Measurements from ENCODE around the gene PTPRF. TPM values are rescaled to one million over a fixed set of nuclear protein-coding genes. Genes with fewer than 3 reads are reported as not detected.

The PTPRF gene
- total RNA-seq, 6 experiments from 2014 or later, result 97.1 to 252 (median 160) TPM

DNA sequence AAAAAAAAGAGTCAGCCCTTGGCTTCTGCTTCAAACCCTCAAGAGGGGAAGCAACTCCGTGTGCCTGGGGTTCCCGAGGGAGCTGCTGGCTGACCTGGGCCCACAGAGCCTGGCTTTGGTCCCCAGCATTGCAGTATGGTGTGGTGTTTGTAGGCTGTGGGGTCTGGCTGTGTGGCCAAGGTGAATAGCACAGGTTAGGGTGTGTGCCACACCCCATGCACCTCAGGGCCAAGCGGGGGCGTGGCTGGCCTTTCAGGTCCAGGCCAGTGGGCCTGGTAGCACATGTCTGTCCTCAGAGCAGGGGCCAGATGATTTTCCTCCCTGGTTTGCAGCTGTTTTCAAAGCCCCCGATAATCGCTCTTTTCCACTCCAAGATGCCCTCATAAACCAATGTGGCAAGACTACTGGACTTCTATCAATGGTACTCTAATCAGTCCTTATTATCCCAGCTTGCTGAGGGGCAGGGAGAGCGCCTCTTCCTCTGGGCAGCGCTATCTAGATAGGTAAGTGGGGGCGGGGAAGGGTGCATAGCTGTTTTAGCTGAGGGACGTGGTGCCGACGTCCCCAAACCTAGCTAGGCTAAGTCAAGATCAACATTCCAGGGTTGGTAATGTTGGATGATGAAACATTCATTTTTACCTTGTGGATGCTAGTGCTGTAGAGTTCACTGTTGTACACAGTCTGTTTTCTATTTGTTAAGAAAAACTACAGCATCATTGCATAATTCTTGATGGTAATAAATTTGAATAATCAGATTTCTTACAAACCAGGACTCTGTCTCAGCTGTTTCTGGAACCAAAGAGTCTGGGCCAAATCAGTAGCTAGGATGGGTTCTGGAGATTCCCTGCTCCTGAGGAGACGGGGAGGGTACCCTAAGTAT, 92.5 kb downstream of the PTPRF start:
- DNase-seq, result no peak
- Histone ChIP-seq H3K27ac (no peak overlapping the region), H3K9me3 (no peaks in the 10 kb centered on the region), H3K27me3 (no peaks in the 10 kb centered on the region), H3K4me1 (no peaks in the 10 kb centered on the region), H3K4me3 (no peak overlapping the region), H3K36me3 (peaks cover 0 to 57% (median 24%) of the 10 kb centered on the region in 4 donors)
- WGBS (ENCODE audit: insufficient coverage, low coverage, low lambda C conversion rate, missing lambda C conversion rate), result 87% methylated on average over 9 of the region's 13 CpGs
- no peak for ATAC-seq
- no peak for TF ChIP-seq POLR2A (IDR thresholded peaks at IDR 0.05)
- TF ChIP-seq, protein P1, sequence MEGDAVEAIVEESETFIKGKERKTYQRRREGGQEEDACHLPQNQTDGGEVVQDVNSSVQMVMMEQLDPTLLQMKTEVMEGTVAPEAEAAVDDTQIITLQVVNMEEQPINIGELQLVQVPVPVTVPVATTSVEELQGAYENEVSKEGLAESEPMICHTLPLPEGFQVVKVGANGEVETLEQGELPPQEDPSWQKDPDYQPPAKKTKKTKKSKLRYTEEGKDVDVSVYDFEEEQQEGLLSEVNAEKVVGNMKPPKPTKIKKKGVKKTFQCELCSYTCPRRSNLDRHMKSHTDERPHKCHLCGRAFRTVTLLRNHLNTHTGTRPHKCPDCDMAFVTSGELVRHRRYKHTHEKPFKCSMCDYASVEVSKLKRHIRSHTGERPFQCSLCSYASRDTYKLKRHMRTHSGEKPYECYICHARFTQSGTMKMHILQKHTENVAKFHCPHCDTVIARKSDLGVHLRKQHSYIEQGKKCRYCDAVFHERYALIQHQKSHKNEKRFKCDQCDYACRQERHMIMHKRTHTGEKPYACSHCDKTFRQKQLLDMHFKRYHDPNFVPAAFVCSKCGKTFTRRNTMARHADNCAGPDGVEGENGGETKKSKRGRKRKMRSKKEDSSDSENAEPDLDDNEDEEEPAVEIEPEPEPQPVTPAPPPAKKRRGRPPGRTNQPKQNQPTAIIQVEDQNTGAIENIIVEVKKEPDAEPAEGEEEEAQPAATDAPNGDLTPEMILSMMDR (IDR thresholded peaks at IDR 0.05), result no peak
- intact Hi-C loops (cut with DNase I), result no loop called here

- peaks cover 0 to 36% (median 13%) of the 10 kb centered on the region in 4 donors for H3K36me3 ChIP-seq
- DNase-seq, result no peak
Observed at GRCh38 chr1:43625063-43625780, 94.5 kb downstream of the PTPRF start.

GRCh38 chr1:43632135-43632670, 101.5 kb downstream of the PTPRF start:
- Histone ChIP-seq H3K36me3 (no peaks in the 10 kb centered on the region), H3K4me1 (no peaks in the 10 kb centered on the region), H3K4me3 (no peak overlapping the region), H3K27me3 (no peaks in the 10 kb centered on the region), H3K27ac (no peak overlapping the region), H3K9me3 (no peaks in the 10 kb centered on the region)
- ATAC-seq (no peak), DNase-seq (no peak)
- TF ChIP-seq, protein P1 (IDR thresholded peaks at IDR 0.05), result no peak
- no peak for TF ChIP-seq POLR2A (IDR thresholded peaks at IDR 0.05)
- intact Hi-C loops (cut with DNase I), result no loop called here
- 55% methylated on average over 4 of the region's 4 CpGs for WGBS (ENCODE audit: insufficient coverage, low coverage, low lambda C conversion rate, missing lambda C conversion rate)

More at GRCh38 chr1:43625063-43625780, 94.5 kb downstream of the PTPRF start:
- intact Hi-C loops (cut with DNase I), result no loop called here
- Histone ChIP-seq H3K9me3 (no peaks in the 10 kb centered on the region), H3K27ac (no peak overlapping the region), H3K4me3 (no peak overlapping the region), H3K4me1 (no peaks in the 10 kb centered on the region), H3K27me3 (no peaks in the 10 kb centered on the region)
- ATAC-seq, result peak in 1 of 4 donors; percentile 15
- TF ChIP-seq, protein P1 (IDR thresholded peaks at IDR 0.05), result no peak
- TF ChIP-seq POLR2A (IDR thresholded peaks at IDR 0.05), result no peak
- WGBS (ENCODE audit: insufficient coverage, low coverage, low lambda C conversion rate, missing lambda C conversion rate), result 86% methylated on average over 6 of the region's 16 CpGs

- Histone ChIP-seq H3K36me3 (no peaks in the 10 kb centered on the region), H3K4me1 (no peaks in the 10 kb centered on the region), H3K27me3 (no peaks in the 10 kb centered on the region), H3K4me3 (no peak overlapping the region), H3K9me3 (no peaks in the 10 kb centered on the region), H3K27ac (no peak overlapping the region)
- TF ChIP-seq, protein P1 (IDR thresholded peaks at IDR 0.05), result no peak
- no peak for TF ChIP-seq POLR2A (IDR thresholded peaks at IDR 0.05)
- intact Hi-C loops (cut with DNase I), result no loop called here
- DNase-seq, result no peak
- ATAC-seq, result peak in 1 of 4 donors; percentile 13
- WGBS (ENCODE audit: insufficient coverage, low coverage, low lambda C conversion rate, missing lambda C conversion rate), result 63% methylated on average over 4 of the region's 5 CpGs
Observed at GRCh38 chr1:43634721-43635120, 104.0 kb downstream of the PTPRF start.
